ENCODE measurements around the gene KCNE5.
"Not testable (repeated sequence)": the region's sequence is repeated elsewhere in the genome, so short reads cannot be mapped to it uniquely, and the experiment has no call there.

Gene KCNE5

GRCh38 chrX:109624641-109625616 lies at the start of gene KCNE5:
Gene KCNE5, minus strand, starts transcription at chrX:109625172. Its CDS starts 152 bp downstream, at chrX:109625020.
- DNase-seq: no peak

- no peak for DNase-seq
Observed at GRCh38 chrX:109672239-109672638, 47.3 kb upstream of the KCNE5 start.

GRCh38 chrX:109671170-109671569 lies 46.2 kb upstream of the KCNE5 start:
- DNase-seq: not testable (repeated sequence)

- DNase-seq: no peak
Observed at GRCh38 chrX:109667986-109668385, 43.0 kb upstream of the KCNE5 start.

- DNase-seq: no peak
Observed at GRCh38 chrX:109660435-109661143, 35.6 kb upstream of the KCNE5 start.

GRCh38 chrX:109658391-109658790 lies 33.4 kb upstream of the KCNE5 start:
- DNase-seq: no peak

GRCh38 chrX:109657364-109657763 lies 32.4 kb upstream of the KCNE5 start:
- DNase-seq: not testable (repeated sequence)

GRCh38 chrX:109656774-109657173 lies 31.8 kb upstream of the KCNE5 start:
- DNase-seq: no peak

GRCh38 chrX:109655502-109656201 lies 30.7 kb upstream of the KCNE5 start:
- DNase-seq: no peak

- DNase-seq: no peak
Observed at GRCh38 chrX:109654516-109655109, 29.6 kb upstream of the KCNE5 start.

- DNase-seq: not testable (repeated sequence)
Observed at GRCh38 chrX:109644671-109645070, 19.7 kb upstream of the KCNE5 start.

GRCh38 chrX:109643687-109644086 lies 18.7 kb upstream of the KCNE5 start:
- DNase-seq: no peak

- DNase-seq: no peak
Observed at GRCh38 chrX:109638158-109638557, 13.2 kb upstream of the KCNE5 start.

GRCh38 chrX:109637477-109637876 lies 12.5 kb upstream of the KCNE5 start:
- DNase-seq: not testable (repeated sequence)

GRCh38 chrX:109635146-109635545 lies 10.2 kb upstream of the KCNE5 start:
- no peak for DNase-seq

GRCh38 chrX:109632906-109633504 lies 8.0 kb upstream of the KCNE5 start:
- no peak for DNase-seq

- DNase-seq: no peak
Observed at GRCh38 chrX:109629310-109629709, 4.3 kb upstream of the KCNE5 start.

GRCh38 chrX:109626637-109627036 lies 1.7 kb upstream of the KCNE5 start:
- no peak for DNase-seq

GRCh38 chrX:109623997-109624396 lies 975 bp downstream of the KCNE5 start:
- DNase-seq: no peak

- no peak for DNase-seq
Observed at GRCh38 chrX:109622270-109622669, 2.7 kb downstream of the KCNE5 start.

- no peak for DNase-seq
Observed at GRCh38 chrX:109619771-109620170, 5.2 kb downstream of the KCNE5 start.

- DNase-seq: no peak
Observed at GRCh38 chrX:109614951-109615350, 10.0 kb downstream of the KCNE5 start.

All from activated T-cell treated with anti-CD3 and anti-CD28 coated beads, Interleukin-2, amount 50 U/mL, for 1 hour (primary cell).